DMS114 treated with DMSO at 0.1 percent for 48 hours (cell line): ENCODE measurements around the gene DEPDC4.
"Not testable (repeated sequence)": the region's sequence is repeated elsewhere in the genome, so short reads cannot be mapped to it uniquely, and the experiment has no call there.

Experiments used
- DNase-seq: peaks from one replicate; lab custom pipeline; 2025; ENCODE audit not compliant: unreplicated experiment; lab: John Stamatoyannopoulos, UW

The DEPDC4 gene

GRCh38 chr12:100265107-100265506 is 1.8 kb downstream of the DEPDC4 start:
- DNase-seq = not testable (repeated sequence)

- DNase-seq = no peak
Measured at GRCh38 chr12:100263131-100263530, 3.7 kb downstream of the DEPDC4 start.

GRCh38 chr12:100258127-100258526 is 8.8 kb downstream of the DEPDC4 start:
- DNase-seq = no peak

GRCh38 chr12:100254876-100255275 is 12.0 kb downstream of the DEPDC4 start:
- DNase-seq = no peak

GRCh38 chr12:100253437-100253836 is 13.4 kb downstream of the DEPDC4 start:
- no peak for DNase-seq

- DNase-seq = no peak
Measured at GRCh38 chr12:100251917-100252316, 15.0 kb downstream of the DEPDC4 start.

- DNase-seq = no peak
Measured at GRCh38 chr12:100249941-100250340, 16.9 kb downstream of the DEPDC4 start.

GRCh38 chr12:100248886-100249285 is 18.0 kb downstream of the DEPDC4 start:
- no peak for DNase-seq

GRCh38 chr12:100247765-100248164 is 19.1 kb downstream of the DEPDC4 start:
- DNase-seq = no peak

- DNase-seq = no peak
Measured at GRCh38 chr12:100243137-100243536, 23.7 kb downstream of the DEPDC4 start.

GRCh38 chr12:100239589-100239988 is 27.3 kb downstream of the DEPDC4 start:
- DNase-seq = no peak

GRCh38 chr12:100238801-100239200 is 28.1 kb downstream of the DEPDC4 start:
- DNase-seq = no peak

- DNase-seq = peak; percentile 30
Measured at GRCh38 chr12:100234591-100235304, 32.1 kb downstream of the DEPDC4 start.

GRCh38 chr12:100234166-100234565 is 32.7 kb downstream of the DEPDC4 start:
- no peak for DNase-seq

- not testable (repeated sequence) for DNase-seq
Measured at GRCh38 chr12:100231873-100232272, 35.0 kb downstream of the DEPDC4 start.

- DNase-seq = no peak
Measured at GRCh38 chr12:100229876-100230275, 37.0 kb downstream of the DEPDC4 start.

- DNase-seq = peak; percentile 38
Measured at GRCh38 chr12:100229036-100229635, 37.7 kb downstream of the DEPDC4 start.

- no peak for DNase-seq
Measured at GRCh38 chr12:100225491-100225890, 41.4 kb downstream of the DEPDC4 start.

- not testable (repeated sequence) for DNase-seq
Measured at GRCh38 chr12:100222173-100222572, 44.7 kb downstream of the DEPDC4 start.

- no peak for DNase-seq
Measured at GRCh38 chr12:100221523-100221922, 45.4 kb downstream of the DEPDC4 start.

- DNase-seq = no peak
Measured at GRCh38 chr12:100219328-100220109, 47.4 kb downstream of the DEPDC4 start.

- no peak for DNase-seq
Measured at GRCh38 chr12:100216337-100216736, 50.5 kb downstream of the DEPDC4 start.
